WTC11 (cell line): ENCODE results near the gene GPD1L. TPM values are rescaled to one million over a fixed set of nuclear protein-coding genes. Genes with fewer than 3 reads are reported as not detected.
A peak's percentile ranks its signal among the peaks of the same experiment; 100 is the strongest.

ENCODE experiments used
- ATAC-seq: fragments of 200-7000 bp; cut with Tn5 transposase; 2 replicates; pipeline ENCODE4 v1.10.0; 2021; ENCODE audit warnings: mild to moderate bottlenecking, moderate library complexity
- CTCF ChIA-PET: fragments of 300-600 bp; sonication (Branson Sonifier 250); formaldehyde crosslinking; loops from one replicate; lab custom pipeline; 2021; ENCODE audit warnings: antibody characterized with exemption; lab: Charles Lee
- POLR2A ChIA-PET: fragments of 350-600 bp; sonication (Branson Sonifier 250); formaldehyde crosslinking; loops from one replicate; lab custom pipeline; 2021; ENCODE audit warnings: antibody characterized with exemption; lab: Charles Lee
- DNase-seq: peaks from one replicate; pipeline ENCODE4 v3.0.0; 2021; ENCODE audit warnings: low spot score
- H3K27ac Mint-ChIP-seq: 2 replicates; pipeline ENCODE4 v1.8.0; 2021; ENCODE audit warnings: mixed read lengths
- H3K27me3 Mint-ChIP-seq: 2 replicates; pipeline ENCODE4 v1.8.0; 2021; ENCODE audit warnings: low read depth, mild to moderate bottlenecking, moderate library complexity, mixed read lengths
- H3K36me3 Mint-ChIP-seq: 2 replicates; pipeline ENCODE4 v1.8.0; 2021; ENCODE audit warnings: mixed read lengths
- H3K4me1 Mint-ChIP-seq: 2 replicates; pipeline ENCODE4 v1.8.0; 2022; ENCODE audit warnings: mixed read lengths
- H3K4me3 Mint-ChIP-seq: 2 replicates; pipeline ENCODE4 v1.8.0; 2021; ENCODE audit warnings: mild to moderate bottlenecking, moderate library complexity, mixed read lengths
- H3K9me3 Mint-ChIP-seq: 2 replicates; pipeline ENCODE4 v1.8.0; 2021; ENCODE audit warnings: mixed read lengths
- ATF6 ChIP-seq: sonication (generic); formaldehyde crosslinking; IDR thresholded peaks from 2 replicates; pipeline ENCODE4 v1.8.1; 2023; ENCODE audit warnings: mild to moderate bottlenecking, missing genetic modification reagents
- E2F1 ChIP-seq: sonication (generic); formaldehyde crosslinking; IDR thresholded peaks from 2 replicates; pipeline ENCODE4 v1.8.0; 2022; ENCODE audit warnings: mild to moderate bottlenecking, missing genetic modification reagents
- ERG ChIP-seq: fragments of 250-450 bp; sonication (Bioruptor Pico); IDR thresholded peaks from 2 replicates; pipeline ENCODE4 v1.8.0; 2021; ENCODE audit warnings: mild to moderate bottlenecking
- FOXK1 ChIP-seq: sonication (generic); formaldehyde crosslinking; IDR thresholded peaks from 2 replicates; pipeline ENCODE4 v1.8.0; 2022; ENCODE audit warnings: mild to moderate bottlenecking, moderate library complexity, missing genetic modification reagents
- GABPB1 ChIP-seq: sonication (generic); formaldehyde crosslinking; IDR thresholded peaks from 2 replicates; pipeline ENCODE4 v1.8.1; 2023; ENCODE audit warnings: mild to moderate bottlenecking, missing genetic modification reagents
- IRF2 ChIP-seq: sonication (generic); formaldehyde crosslinking; IDR thresholded peaks from 2 replicates; pipeline ENCODE4 v1.8.0; 2022; ENCODE audit warnings: low read depth, missing genetic modification reagents, borderline replicate concordance
- JAZF1 ChIP-seq: fragments of 250-450 bp; sonication (Bioruptor Pico); IDR thresholded peaks from 2 replicates; pipeline ENCODE4 v1.9.0; 2021; ENCODE audit warnings: moderate library complexity, mild to moderate bottlenecking, inconsistent platforms
- MLX ChIP-seq: sonication (generic); formaldehyde crosslinking; IDR thresholded peaks from 2 replicates; pipeline ENCODE4 v1.8.1; 2023; ENCODE audit warnings: mild to moderate bottlenecking, missing genetic modification reagents, moderate library complexity
- NFYB ChIP-seq: sonication (generic); formaldehyde crosslinking; conservative IDR thresholded peaks from 2 replicates; pipeline ENCODE4 v1.8.0; 2022; ENCODE audit warnings: low read depth, missing genetic modification reagents
- NR1H2 ChIP-seq: sonication (generic); formaldehyde crosslinking; IDR thresholded peaks from 2 replicates; pipeline ENCODE4 v1.9.0; 2021; ENCODE audit warnings: mild to moderate bottlenecking, moderate library complexity, missing genetic modification reagents
- NR2C2 ChIP-seq: sonication (generic); formaldehyde crosslinking; IDR thresholded peaks from 2 replicates; pipeline ENCODE4 v1.8.0; 2022; ENCODE audit warnings: mild to moderate bottlenecking, missing genetic modification reagents
- ZBTB21 ChIP-seq: sonication (generic); formaldehyde crosslinking; IDR thresholded peaks from 2 replicates; pipeline ENCODE4 v1.8.1; 2023; ENCODE audit warnings: mild to moderate bottlenecking, missing genetic modification reagents, borderline replicate concordance
- ZNF317 ChIP-seq: sonication (generic); formaldehyde crosslinking; IDR thresholded peaks from 2 replicates; pipeline ENCODE4 v1.8.1; 2023; ENCODE audit warnings: low read depth, mild to moderate bottlenecking, moderate library complexity, missing genetic modification reagents, borderline replicate concordance
- total RNA-seq: library from RNA; stranded (reverse); gene quantifications from 3 replicates; pipeline ENCODE4 v1.2.3, GENCODE V29; 2021
- TF ChIP-seq, protein P1 (sequence below): fragments of 250-450 bp; sonication (Bioruptor Pico); IDR thresholded peaks from 2 replicates; pipeline ENCODE4 v1.9.0; 2021; ENCODE audit warnings: mild to moderate bottlenecking
- TF ChIP-seq, protein P2 (sequence below): fragments of 250-450 bp; sonication (Bioruptor Pico); IDR thresholded peaks from 2 replicates; pipeline ENCODE4 v1.9.0; 2021; ENCODE audit warnings: moderate library complexity, mild to moderate bottlenecking, inconsistent platforms, borderline replicate concordance
- TF ChIP-seq, protein P3 (sequence below): sonication (generic); formaldehyde crosslinking; IDR thresholded peaks from 2 replicates; pipeline ENCODE4 v1.8.0; 2023; ENCODE audit warnings: missing genetic modification reagents, mild to moderate bottlenecking, borderline replicate concordance

Gene GPD1L
- total RNA-seq, 1 experiment from 2014 or later, result 5.8 TPM

DNA sequence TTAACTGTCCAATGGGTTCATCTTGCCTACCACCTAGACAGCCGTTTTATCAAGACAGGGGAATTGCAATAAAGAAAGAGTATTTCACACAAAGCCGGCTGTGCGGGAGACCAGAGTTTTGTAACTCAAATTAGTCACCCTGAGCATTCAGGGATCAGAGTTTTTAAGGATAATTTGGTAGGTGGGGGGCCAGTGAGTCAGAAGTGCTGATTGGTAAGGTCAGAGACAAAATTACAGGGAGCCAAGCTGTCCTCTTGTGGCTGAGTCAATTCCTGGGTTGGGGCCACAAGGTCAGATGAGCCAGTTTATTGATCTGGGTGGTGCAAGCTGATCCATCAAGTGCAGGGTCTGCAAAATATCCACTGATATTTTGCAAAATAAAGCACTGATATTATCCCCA, 29.9 kb upstream of the GPD1L start:
- Mint-ChIP-seq H3K9me3 (no peaks in the 10 kb centered on the region), H3K27ac (no peak overlapping the region), H3K36me3 (no peaks in the 10 kb centered on the region), H3K27me3 (no peaks in the 10 kb centered on the region)
- POLR2A ChIA-PET, result no interaction called here
- ATAC-seq, result no peak
- no peak for DNase-seq
- CTCF ChIA-PET, result no interaction called here
- TF ChIP-seq, protein P1, sequence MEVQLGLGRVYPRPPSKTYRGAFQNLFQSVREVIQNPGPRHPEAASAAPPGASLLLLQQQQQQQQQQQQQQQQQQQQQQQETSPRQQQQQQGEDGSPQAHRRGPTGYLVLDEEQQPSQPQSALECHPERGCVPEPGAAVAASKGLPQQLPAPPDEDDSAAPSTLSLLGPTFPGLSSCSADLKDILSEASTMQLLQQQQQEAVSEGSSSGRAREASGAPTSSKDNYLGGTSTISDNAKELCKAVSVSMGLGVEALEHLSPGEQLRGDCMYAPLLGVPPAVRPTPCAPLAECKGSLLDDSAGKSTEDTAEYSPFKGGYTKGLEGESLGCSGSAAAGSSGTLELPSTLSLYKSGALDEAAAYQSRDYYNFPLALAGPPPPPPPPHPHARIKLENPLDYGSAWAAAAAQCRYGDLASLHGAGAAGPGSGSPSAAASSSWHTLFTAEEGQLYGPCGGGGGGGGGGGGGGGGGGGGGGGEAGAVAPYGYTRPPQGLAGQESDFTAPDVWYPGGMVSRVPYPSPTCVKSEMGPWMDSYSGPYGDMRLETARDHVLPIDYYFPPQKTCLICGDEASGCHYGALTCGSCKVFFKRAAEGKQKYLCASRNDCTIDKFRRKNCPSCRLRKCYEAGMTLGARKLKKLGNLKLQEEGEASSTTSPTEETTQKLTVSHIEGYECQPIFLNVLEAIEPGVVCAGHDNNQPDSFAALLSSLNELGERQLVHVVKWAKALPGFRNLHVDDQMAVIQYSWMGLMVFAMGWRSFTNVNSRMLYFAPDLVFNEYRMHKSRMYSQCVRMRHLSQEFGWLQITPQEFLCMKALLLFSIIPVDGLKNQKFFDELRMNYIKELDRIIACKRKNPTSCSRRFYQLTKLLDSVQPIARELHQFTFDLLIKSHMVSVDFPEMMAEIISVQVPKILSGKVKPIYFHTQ (CRISPR knock-in tag), result no peak
- TF ChIP-seq NR1H2 (CRISPR knock-in tag) (no peak), E2F1 (no peak), NR2C2 (no peak), JAZF1 (no peak), ERG (CRISPR knock-in tag) (no peak), MLX (CRISPR knock-in tag) (no peak), ATF6 (CRISPR knock-in tag) (no peak), ZNF317 (CRISPR knock-in tag) (no peak), NFYB (CRISPR knock-in tag) (no peak), FOXK1 (CRISPR knock-in tag) (no peak), IRF2 (CRISPR knock-in tag) (no peak), ZBTB21 (CRISPR knock-in tag) (no peak)
- TF ChIP-seq, all 79 proteins: peak for 0
- no peak overlapping the region for H3K4me3 Mint-ChIP-seq
- peaks cover 11% of the 10 kb centered on the region for H3K4me1 Mint-ChIP-seq

DNA sequence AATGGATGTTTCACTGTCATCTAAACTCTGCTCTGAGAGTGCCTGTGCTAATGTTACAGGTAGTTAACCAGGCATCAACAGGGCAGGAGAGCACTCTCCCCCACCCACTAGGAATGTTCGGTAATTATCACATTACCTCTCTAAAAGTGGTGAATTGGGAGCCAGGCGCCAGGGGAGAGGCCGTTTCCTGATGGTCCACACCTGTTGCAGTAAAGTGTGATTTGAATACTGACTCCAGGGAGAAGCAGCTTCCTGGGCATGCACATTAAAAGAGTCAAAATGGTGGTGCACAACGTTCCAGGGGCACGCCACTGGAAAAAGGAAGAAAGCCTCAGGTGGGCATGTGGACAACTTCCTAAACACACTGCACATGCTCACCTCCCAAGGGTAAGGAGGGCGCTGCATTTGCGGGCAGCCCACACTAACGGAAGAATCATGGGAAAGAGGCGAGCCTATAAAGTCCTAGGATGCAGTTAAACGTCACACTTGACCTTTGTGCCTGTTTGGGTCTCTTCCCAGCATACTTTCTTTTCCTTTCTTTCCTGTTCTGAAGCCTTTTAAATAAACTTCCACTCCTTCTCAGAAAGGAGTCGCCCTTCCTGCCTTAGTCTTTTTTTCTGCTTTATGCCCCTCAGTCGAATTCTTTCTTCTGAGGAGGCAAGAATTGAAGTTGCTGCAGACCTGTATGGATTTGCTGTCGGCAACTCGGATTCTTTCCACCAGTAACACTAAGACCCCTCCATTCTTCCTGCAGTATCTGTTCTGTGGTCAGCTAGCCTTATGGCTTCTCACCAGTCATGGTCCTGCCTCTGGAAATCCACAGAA, 28.9 kb upstream of the GPD1L start:
- ATAC-seq, result peak; percentile 43; the same call in 1 of the 2 replicates
- DNase-seq, result peak; percentile 12
- no peak overlapping the region for H3K27ac Mint-ChIP-seq
- H3K36me3 Mint-ChIP-seq, result no peaks in the 10 kb centered on the region
- H3K9me3 Mint-ChIP-seq, result no peaks in the 10 kb centered on the region
- H3K27me3 Mint-ChIP-seq, result no peaks in the 10 kb centered on the region
- H3K4me1 Mint-ChIP-seq, result peaks cover 11% of the 10 kb centered on the region
- no peak overlapping the region for H3K4me3 Mint-ChIP-seq
- ChIA-PET POLR2A (no interaction called here), CTCF (no interaction called here)
- 0 out of 2 replicates have a peak, but pooled peaks have one; percentile 14 for TF ChIP-seq GABPB1
- TF ChIP-seq, protein P2, sequence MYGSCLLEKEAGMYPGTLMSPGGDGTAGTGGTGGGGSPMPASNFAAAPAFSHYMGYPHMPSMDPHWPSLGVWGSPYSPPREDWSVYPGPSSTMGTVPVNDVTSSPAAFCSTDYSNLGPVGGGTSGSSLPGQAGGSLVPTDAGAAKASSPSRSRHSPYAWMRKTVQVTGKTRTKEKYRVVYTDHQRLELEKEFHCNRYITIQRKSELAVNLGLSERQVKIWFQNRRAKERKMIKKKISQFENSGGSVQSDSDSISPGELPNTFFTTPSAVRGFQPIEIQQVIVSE, result no peak
- TF ChIP-seq, protein P1 (CRISPR knock-in tag), result no peak
- TF ChIP-seq, protein P3, sequence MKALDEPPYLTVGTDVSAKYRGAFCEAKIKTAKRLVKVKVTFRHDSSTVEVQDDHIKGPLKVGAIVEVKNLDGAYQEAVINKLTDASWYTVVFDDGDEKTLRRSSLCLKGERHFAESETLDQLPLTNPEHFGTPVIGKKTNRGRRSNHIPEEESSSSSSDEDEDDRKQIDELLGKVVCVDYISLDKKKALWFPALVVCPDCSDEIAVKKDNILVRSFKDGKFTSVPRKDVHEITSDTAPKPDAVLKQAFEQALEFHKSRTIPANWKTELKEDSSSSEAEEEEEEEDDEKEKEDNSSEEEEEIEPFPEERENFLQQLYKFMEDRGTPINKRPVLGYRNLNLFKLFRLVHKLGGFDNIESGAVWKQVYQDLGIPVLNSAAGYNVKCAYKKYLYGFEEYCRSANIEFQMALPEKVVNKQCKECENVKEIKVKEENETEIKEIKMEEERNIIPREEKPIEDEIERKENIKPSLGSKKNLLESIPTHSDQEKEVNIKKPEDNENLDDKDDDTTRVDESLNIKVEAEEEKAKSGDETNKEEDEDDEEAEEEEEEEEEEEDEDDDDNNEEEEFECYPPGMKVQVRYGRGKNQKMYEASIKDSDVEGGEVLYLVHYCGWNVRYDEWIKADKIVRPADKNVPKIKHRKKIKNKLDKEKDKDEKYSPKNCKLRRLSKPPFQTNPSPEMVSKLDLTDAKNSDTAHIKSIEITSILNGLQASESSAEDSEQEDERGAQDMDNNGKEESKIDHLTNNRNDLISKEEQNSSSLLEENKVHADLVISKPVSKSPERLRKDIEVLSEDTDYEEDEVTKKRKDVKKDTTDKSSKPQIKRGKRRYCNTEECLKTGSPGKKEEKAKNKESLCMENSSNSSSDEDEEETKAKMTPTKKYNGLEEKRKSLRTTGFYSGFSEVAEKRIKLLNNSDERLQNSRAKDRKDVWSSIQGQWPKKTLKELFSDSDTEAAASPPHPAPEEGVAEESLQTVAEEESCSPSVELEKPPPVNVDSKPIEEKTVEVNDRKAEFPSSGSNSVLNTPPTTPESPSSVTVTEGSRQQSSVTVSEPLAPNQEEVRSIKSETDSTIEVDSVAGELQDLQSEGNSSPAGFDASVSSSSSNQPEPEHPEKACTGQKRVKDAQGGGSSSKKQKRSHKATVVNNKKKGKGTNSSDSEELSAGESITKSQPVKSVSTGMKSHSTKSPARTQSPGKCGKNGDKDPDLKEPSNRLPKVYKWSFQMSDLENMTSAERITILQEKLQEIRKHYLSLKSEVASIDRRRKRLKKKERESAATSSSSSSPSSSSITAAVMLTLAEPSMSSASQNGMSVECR (CRISPR knock-in tag), result no peak
